Activated T-helper 1 cell treated with Interleukin-2 at 50 U/mL for 16 hours (primary cell): ENCODE data around the gene UNK.
A peak's percentile ranks its signal among the peaks of the same experiment; 100 is the strongest.
"Not testable (repeated sequence)": the region's sequence is repeated elsewhere in the genome, so short reads cannot be mapped to it uniquely, and the experiment has no call there.

Experiments
- DNase-seq: peaks from one replicate; pipeline ENCODE4 v3.0.0-alpha.2; 2020; ENCODE audit warnings: low read depth

The UNK gene

GRCh38 chr17:75849279-75849646 lies 64.7 kb downstream of the UNK start:
- DNase-seq: no peak

GRCh38 chr17:75849724-75850123 lies 65.1 kb downstream of the UNK start:
- DNase-seq: no peak

GRCh38 chr17:75850928-75851692 lies 66.5 kb downstream of the UNK start:
- DNase-seq: no peak

GRCh38 chr17:75851693-75851991 lies 67.0 kb downstream of the UNK start:
- DNase-seq: not testable (repeated sequence)

DNA sequence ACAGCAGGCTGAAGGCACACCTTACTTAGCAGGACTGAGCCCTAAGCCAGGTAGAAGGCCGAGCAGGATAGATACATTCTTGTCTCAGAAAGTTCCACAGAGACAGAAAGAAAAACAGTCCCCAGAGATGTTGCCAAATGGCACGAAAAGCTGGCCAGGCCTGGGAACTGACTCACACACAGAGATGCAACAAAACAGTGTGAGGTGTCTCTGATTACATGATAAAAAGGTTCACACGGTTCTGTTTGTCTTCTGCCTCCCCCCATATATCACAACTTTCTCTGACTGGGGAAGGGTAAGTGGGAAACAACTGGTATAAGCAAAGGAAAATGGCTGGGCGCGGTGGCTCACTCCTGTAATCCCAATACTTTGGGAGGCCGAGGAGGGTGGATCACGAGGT lies 68.8 kb downstream of the UNK start:
- no peak for DNase-seq

DNA sequence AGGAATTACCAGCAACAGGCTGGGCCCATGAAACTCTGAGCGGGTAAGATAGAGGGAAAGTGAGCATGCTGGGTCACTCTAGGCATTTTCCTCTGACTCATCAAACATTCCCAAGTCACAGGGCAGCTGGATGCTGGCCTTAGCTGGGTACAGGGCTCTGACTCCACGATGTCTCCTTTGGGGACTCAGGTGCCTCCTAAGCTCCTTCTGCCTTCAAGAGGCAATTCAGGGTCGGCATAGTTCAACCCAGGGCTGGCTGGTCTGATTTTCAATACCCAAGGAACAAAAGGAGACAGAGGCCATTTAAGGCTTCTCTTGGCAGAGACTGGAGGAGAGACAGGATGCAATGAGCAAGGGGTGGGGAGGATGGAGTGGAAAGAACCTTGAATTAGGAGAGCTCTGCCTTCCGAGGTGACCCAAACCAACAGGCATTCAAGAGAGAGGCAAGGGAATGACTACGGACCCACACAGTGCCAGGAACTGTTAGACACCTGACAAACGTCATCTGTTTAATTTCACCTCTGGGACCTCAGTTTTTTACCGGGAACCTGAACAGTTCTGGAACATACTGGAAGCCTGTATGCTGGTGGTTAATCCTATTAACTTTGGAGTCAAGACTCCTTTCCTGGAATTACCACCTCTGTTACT lies 69.6 kb downstream of the UNK start:
- no peak for DNase-seq

- DNase-seq: no peak
Measured at GRCh38 chr17:75854881-75855309, 70.3 kb downstream of the UNK start.

DNA sequence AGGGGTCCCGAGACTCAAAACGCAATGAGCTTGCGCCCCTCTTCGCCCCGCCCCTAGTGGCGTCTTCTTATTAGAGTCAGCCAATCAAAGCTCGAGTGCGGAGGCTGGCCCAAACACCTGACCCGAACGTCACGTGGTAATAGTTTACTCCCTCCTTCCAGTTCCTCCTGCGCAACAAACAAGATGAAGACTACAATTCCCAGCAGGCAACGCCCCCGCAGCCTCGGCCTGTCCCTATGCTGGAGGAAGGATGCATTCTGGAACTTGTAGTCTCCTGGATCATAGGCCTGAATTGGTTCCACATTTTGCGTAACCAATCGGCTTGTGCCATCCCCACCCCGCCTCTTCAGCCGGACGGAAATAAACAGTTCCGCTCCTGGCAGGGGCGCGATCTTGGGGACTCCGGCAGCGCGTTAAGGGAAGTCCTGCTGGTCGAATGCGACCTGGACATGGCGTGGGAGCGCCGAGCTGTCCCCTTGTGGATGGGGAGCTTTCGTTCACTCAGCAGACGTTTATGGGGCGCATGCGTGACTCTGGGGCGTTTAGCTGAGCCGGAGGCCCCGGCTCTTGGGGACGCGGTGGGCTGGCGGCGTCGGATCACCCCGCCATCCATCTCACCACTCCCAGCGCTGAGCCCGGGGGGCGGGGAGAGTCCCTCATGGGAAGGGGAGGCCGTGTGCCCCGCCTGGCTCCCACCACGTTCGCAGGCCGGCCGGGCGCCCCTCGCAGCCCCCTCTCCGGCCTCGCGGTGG lies 70.9 kb downstream of the UNK start, which contains the start of gene WBP2:
Gene WBP2, minus strand, starts transcription at position 26 of the 752 bp plus-strand sequence. CDS start 38 bp downstream, outside the sequence.
- peak; percentile 91 for DNase-seq

- no peak for DNase-seq
Measured at GRCh38 chr17:75856062-75856756, 71.6 kb downstream of the UNK start.

DNA sequence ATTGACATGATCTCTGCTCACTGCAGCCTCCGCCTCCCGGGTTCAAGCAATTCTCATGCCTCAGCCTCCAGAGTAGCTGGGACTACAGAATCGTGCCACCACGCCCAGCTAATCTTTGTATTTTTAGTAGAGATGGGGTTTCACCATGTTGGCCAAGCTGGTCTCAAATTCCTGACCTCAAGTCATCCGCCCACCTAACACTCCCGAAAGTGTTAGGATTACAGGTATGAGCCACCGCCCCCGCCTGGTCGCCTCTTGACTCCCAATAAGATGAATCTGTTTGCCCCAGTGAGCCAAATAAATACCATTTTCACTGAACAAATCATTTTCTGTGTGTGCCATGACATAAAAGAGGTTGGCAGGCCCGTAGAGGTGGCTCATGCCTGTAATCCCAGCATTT lies 74.8 kb downstream of the UNK start:
- not testable (repeated sequence) for DNase-seq

GRCh38 chr17:75861927-75862317 lies 77.3 kb downstream of the UNK start:
- no peak for DNase-seq

DNA sequence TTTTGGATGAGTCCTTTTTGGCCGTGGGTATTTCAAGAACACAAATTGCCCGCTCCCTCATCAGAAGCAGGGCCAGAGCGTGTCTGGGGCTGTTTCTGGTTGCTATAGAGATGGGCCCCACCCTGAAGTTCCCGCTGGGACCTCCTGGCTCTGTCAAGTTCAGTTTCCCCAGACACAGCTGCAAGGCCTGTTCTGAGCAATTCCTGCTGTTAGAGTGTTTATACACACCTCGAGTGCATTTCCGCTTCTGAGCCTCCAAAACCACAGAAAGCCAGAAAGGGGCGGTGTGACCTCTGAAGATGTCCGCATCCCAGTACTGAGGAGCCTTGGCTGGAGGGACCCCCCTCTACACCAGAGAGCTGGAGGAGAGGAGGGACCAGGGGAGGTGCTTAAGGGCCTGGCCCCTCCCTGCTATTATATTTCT lies 79.9 kb downstream of the UNK start:
- no peak for DNase-seq

DNA sequence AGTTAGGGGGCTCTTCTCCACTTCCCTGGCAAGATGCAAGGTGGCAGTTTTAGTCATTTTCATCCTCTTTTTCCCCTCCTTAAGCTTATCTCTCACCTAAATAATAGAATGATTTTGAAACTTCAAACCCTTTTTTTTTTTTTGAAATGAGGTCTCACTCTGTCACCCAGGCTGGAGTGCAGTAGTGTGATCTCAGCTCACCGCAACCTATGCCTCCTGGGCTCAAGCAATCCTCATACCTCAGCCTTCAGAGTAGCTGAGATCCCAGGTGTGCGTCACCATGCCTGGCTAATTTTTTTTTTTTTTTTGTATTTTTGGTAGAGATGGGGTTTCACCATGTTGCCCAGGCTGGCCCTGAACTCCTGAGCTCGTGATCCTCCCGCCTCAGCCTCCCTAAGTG lies 80.3 kb downstream of the UNK start:
- not testable (repeated sequence) for DNase-seq

DNA sequence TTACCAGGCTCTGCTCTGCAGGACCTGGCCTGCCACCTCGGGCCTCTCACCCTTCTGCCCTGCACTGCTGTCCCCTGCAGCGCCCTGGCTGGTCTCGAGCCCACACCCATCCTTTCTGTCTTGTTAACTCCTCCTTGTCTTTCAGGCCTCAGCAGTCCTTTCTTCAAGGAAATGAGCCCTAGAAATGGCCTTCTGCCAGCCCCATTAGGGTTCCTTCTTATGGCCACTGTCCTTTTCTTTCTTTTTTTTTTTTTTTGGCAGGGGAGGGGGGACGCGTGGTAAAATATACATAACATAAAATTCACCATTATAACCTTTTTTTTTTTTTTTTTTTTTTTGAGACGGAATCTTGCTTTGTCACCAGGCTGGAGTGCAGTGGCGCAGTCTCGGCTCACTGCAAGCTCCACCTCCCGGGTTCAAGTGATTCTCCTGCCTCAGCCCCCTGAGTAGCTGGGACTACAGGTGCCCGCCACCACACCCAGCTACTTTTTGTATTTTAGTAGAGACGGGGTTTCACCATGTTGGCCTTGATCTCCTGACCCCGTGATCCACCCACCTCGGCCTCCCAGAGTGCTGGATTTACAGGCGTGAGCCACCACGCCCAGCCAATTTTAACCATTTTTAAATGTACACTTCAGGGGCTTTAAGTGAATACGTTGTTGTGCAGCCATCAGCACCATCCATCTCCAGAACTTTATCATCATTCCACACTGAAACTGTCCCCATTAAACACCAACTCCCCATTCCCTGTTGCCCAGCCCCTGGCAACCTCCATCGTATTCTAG lies 81.0 kb downstream of the UNK start:
- not testable (repeated sequence) for DNase-seq

DNA sequence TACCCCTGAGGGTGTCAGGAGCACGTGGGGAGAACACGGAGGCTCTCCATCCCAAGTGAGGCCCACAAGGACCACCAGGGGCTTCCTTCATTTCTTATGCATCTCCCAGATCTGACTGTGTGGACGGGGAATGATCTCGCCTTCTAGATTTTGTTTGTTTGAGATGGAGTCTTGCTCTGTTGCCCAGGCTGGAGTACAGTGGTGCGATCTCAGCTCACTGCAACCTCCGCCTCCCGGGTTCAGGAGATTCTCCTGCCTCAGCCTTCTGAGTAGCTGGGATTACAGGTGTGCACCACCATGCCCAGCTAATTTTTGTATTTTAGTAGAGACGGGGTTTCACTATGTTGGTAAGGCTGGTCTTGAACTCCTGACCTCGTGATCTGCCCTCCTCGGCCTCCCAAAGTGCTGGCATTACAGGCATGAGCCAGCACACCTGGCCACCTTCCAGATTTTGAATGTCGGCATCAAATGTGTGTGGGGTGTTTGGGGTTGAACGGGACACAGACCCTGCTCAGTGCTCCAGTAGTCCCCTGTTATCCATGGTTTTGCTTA lies 84.2 kb downstream of the UNK start:
- not testable (repeated sequence) for DNase-seq

DNA sequence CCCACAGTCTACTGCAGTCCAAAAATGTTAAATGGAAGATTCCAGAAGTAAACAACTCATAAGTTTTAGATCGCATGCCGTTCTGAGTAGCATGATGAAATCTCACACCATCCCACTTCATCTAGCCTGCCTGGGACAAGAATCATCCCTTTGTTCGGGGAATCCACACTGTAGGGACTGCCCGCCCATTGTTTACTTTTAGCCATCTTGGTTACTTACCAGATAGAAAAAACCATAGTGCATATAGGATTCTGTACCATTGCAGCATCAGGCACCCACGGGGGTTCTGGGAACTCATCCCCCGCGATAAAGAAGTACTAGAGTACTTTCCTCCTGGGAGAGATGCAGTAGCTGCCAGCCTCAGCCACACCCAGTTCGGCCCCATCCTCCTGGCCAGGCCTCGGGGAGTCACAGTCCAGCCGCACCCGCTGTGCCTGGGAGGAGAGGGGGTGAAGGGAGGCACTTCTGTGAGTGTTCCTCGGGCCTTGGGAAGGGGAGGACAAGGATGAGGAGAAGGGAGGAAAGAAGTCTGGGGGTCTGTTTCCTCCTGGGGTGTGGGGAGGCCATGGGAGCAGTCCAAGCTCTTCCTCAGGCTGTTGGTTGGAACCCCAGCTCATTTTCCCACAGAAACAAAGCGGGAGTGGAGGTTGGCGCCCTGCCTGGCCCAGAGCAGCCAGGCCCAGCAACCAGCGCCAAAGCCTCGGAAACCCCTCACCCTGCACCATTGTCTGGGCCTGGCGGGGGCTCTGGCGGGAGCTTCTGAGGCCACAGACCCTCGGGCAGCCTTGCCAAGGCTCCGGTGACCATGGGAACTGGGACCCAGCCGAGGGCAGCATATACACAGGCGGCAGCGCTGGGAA lies 84.9 kb downstream of the UNK start:
- DNase-seq: no peak

DNA sequence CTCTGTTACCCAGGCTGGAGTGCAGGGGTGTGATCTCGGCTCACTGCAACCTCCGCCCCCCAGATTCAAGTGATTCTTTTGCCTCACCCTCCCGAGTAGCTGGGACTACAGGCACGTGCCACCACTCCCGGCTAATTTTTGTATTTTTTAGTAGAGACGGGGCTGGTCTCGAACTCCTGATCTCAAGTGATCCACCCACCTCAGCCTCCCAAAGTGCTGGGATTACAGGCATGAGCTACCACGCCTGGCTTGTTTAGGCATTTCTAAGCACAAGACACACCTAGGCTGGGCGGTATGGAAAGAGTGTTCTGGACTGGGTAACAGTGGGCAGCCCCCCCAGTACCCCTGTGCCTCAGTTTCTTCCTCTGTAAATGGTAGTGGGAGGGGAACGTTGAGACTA lies 85.6 kb downstream of the UNK start:
- not testable (repeated sequence) for DNase-seq

DNA sequence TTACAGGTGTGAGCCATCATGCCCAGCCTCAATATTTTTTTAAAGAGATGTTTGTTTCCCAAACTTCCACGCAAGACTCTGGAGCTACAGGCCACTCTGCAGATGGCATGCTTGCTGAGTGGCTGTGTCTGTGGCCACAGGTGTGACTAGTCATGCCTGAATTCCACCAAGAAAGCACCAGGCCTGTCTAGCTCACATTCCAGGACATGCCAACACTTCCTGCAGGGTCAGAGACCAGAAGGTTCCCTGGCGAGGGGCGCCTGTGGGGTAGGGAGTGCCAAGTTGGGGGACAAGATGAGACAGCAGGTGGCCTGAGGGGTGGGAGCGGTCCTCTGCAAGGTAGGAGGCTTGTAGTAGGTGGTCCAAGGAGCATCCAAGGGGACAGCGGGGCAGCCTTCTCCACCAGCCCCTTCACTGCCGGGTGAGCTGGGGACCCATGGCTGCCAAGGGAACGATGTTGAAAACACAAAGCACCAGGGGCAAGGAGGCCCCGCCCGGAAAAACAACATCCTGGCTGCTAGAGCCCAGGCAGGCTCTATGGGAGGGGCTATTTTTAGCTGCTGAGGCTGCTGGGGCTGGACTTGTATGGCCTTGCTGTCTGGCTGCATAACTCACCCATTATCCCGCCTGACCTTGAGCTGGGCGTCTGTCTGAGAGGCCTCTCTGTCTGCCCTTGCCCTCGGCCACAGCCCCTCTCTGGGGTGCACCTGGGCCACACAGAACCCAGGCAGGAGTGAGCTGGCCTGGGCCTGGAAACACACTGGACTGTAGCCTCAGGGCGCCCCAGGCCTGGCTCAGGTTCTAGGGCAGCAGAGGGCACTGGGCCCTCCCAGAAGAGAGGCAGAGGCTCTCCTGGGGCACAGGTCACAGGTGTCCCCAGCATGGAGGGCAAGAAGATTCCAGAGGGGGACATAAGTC lies 88.1 kb downstream of the UNK start:
- DNase-seq: peak; percentile 43
